ENCODE results near the gene STX1A.

STX1A gene

DNA sequence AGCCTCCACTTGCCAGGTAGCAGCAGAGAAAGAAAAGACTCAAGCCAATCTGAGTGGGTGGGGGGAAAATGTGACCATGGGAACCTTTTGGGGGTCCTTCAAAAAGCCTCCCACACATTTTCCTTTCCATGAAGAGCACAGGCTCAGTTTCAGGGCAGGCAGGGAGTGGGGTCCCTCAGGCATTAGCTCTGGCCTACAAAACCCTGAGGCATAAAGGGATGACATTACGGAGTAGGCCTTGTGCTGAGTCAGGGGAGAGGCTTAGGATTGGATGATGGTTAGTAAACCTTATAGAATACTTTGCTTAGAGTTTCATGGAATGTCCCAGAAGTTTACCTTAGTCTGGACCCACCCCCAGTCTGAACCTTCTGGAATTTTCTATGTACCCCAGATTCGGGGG, 39.8 kb downstream of the STX1A start:
- no peak overlapping the region for H3K27ac ChIP-seq
- TF ChIP-seq, protein P1, sequence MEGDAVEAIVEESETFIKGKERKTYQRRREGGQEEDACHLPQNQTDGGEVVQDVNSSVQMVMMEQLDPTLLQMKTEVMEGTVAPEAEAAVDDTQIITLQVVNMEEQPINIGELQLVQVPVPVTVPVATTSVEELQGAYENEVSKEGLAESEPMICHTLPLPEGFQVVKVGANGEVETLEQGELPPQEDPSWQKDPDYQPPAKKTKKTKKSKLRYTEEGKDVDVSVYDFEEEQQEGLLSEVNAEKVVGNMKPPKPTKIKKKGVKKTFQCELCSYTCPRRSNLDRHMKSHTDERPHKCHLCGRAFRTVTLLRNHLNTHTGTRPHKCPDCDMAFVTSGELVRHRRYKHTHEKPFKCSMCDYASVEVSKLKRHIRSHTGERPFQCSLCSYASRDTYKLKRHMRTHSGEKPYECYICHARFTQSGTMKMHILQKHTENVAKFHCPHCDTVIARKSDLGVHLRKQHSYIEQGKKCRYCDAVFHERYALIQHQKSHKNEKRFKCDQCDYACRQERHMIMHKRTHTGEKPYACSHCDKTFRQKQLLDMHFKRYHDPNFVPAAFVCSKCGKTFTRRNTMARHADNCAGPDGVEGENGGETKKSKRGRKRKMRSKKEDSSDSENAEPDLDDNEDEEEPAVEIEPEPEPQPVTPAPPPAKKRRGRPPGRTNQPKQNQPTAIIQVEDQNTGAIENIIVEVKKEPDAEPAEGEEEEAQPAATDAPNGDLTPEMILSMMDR (IDR thresholded peaks at IDR 0.05), result no peak
- no peak for TF ChIP-seq ZFX (IDR thresholded peaks at IDR 0.05; ENCODE audit: borderline replicate concordance)

DNA sequence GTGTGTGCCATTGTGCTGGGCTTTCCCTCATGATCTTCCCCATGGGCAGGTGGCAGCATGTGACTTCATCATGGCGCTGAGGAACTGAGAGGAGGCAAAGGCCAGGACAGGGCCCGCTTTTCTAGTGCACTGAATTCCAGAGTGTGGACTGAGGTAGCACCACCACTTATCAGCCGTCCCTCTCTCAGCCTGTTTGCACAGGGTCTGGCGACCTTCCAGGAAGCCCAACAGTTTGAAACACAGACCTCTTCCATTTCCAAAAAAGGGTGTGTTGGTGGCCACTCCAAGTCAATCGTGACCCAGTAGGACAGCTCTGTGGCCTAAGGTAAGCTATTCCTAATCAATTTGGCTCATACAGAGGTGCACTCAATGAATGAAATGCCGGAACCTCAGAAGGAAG, 40.6 kb downstream of the STX1A start:
- no peak for TF ChIP-seq ZFX (IDR thresholded peaks at IDR 0.05; ENCODE audit: borderline replicate concordance)
- TF ChIP-seq, protein P1 (IDR thresholded peaks at IDR 0.05), result no peak
- H3K27ac ChIP-seq, result no peak overlapping the region

DNA sequence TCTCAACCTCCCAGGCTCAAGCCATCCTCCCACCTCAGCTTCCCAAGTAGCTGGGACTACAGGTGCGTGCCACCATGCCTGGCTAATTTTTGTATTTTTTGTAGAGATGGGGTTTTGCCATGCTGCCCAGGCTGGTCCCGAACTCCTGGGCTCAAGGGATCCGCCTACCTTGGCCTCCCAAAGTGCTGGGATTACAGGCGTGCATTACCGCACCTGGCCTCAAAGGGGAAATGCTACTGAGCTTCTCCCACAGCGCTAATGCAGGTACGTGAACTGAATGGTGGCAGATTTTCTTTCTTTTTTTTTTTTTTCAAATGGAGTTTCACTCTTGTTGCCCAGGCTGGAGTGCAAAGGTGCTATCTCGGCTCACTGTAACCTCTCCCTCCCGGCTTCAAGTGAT, 43.4 kb downstream of the STX1A start:
- TF ChIP-seq, protein P1 (IDR thresholded peaks at IDR 0.05), result peak; percentile 11; the same call in 1 of the 2 replicates
- H3K27ac ChIP-seq, result peak overlapping the region; percentile 21; the same call in 1 of the 2 replicates

DNA sequence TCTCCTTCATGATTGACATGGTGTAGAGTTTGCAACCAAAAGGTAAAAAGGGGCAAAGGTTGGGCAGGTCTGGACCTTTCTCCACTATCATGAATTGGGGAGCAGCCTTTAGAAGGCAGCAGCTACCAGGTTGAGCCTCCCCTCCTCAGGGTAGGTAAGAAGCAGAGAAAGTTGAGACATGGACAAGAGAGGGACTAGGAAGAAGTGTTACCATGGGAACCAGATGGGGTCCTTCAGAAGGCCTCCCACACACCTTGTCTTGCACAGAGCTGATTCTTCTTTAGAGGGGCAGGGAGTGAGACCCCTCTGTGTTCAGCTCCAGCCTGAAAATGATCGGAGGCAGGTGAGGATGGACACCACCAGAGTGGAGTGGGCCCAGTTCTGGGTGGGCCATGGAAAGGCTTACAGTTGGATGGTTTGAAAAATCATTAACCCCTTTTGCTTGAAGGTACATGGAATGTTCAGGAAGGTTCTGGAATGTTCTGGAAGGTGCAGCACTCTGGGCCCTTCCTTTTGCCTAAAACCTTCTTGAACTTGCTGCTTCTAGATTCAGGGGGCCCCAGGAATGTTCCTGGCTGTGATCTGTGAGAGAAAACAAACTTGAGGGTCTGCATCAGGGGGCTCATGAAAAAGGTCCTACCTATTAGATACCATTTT, 44.9 kb downstream of the STX1A start:
- TF ChIP-seq, protein P1 (IDR thresholded peaks at IDR 0.05), result no peak
- TF ChIP-seq ZFX (IDR thresholded peaks at IDR 0.05; ENCODE audit: borderline replicate concordance), result no peak
- no peak overlapping the region for H3K27ac ChIP-seq

DNA sequence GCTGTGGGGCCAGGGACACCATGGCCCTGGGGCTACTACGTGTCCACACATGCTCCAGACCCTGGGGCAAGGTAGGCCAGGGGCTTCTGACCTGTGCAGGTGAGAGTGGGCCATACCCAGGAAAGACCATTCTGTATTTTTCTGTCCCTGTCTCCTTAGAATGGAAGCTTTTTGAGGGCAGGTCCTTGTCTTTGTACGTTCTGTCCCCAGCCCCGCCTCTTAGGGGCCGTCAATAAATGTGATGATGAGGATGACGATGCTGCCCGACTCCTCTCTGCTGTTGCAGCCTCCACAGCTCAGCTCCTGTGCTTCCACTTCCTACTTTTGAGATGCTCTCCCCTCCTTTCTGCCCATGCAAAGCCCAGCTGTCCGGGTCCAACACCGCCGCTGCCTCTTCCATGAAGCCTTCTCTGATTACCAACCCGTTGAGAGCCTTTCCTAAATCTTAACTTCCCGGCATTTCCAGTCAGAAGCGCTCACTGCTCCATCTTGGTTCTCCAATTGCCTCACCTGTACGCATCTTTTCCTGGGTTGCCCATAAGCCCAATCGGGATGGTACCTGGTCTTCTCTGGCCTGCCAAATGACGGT, 47.5 kb downstream of the STX1A start:
- H3K27ac ChIP-seq, result no peak overlapping the region
- TF ChIP-seq, protein P1 (IDR thresholded peaks at IDR 0.05), result no peak
- TF ChIP-seq ZFX (IDR thresholded peaks at IDR 0.05; ENCODE audit: borderline replicate concordance), result no peak

DNA sequence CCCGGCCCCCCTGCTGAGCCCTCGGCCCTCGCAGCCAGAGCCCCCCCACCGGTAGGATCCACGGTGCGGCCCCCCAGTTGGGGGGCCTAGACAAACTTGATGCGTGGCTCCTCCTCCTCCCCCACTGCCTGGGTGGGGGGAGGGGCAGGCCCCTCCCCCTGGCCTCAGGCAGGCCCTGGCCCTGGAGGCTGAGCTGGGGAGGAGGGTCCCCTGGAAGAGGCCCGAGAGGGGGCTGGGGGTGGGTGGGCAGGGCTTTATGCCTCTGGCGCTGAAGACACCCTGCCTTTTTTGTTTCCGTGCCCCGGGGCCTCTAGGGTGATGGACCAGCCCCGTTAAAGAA, 48.2 kb downstream of the STX1A start:
- H3K27ac ChIP-seq, result no peak overlapping the region
- no peak for TF ChIP-seq ZFX (IDR thresholded peaks at IDR 0.05; ENCODE audit: borderline replicate concordance)
- TF ChIP-seq, protein P1 (IDR thresholded peaks at IDR 0.05), result no peak

DNA sequence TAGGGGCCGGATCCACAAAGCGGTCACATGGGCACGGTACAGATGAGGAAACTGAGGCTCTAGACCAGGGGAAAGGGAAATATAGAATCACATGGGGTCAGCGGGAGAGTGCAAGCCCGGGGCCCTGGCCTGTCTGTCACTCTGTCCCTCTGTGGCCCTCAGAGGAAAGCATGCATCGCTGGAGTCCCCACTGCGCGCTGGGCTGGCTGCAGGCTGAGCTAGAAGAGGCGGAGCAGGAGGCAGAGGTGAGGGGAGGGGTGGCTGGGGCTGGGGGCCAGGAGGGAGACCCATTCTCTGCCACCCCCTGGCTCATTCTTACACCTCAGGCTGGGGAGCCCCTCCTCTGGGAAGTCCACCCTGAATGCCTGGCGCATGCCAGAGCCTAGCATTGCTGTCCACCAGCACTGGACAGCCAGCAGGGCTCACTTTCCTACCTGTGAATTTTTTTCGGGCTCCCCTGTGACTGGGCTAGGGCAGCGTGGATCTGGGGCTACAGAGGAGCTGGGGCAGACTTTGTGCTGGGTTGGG, 49.5 kb downstream of the STX1A start:
- no peak for TF ChIP-seq ZFX (IDR thresholded peaks at IDR 0.05; ENCODE audit: borderline replicate concordance)
- TF ChIP-seq, protein P1 (IDR thresholded peaks at IDR 0.05), result no peak
- H3K27ac ChIP-seq, result no peak overlapping the region
